ENCODE results near the gene ANKRD13D. TPM values are rescaled to one million over a fixed set of nuclear protein-coding genes. Genes with fewer than 3 reads are reported as not detected.
A peak's percentile ranks its signal among the peaks of the same experiment; 100 is the strongest.

The ANKRD13D gene
- total RNA-seq, 4 donors from 2014 or later, result 19.7 to 194 (median 54.5) TPM

GRCh38 chr11:67300756-67301312, 11.7 kb downstream of the ANKRD13D start:
- WGBS, 2 donors (ENCODE audit: low coverage in 1 of 2), result 91% methylated on average over 22 of the region's 22 CpGs; no CpG with 5 or more reads in 1 of the 2 donors
- intact Hi-C loops (cut with DNase I; ENCODE audit: low total_unique reads), result no loop called here
- DNase-seq, result peak; percentile 6

GRCh38 chr11:67301313-67301921, 12.3 kb downstream of the ANKRD13D start:
- H3K27me3 ChIP-seq, result no peaks in the 10 kb centered on the region
- no peak for TF ChIP-seq POLR2AphosphoS5 (IDR thresholded peaks at IDR 0.05)
- TF ChIP-seq, protein P1, sequence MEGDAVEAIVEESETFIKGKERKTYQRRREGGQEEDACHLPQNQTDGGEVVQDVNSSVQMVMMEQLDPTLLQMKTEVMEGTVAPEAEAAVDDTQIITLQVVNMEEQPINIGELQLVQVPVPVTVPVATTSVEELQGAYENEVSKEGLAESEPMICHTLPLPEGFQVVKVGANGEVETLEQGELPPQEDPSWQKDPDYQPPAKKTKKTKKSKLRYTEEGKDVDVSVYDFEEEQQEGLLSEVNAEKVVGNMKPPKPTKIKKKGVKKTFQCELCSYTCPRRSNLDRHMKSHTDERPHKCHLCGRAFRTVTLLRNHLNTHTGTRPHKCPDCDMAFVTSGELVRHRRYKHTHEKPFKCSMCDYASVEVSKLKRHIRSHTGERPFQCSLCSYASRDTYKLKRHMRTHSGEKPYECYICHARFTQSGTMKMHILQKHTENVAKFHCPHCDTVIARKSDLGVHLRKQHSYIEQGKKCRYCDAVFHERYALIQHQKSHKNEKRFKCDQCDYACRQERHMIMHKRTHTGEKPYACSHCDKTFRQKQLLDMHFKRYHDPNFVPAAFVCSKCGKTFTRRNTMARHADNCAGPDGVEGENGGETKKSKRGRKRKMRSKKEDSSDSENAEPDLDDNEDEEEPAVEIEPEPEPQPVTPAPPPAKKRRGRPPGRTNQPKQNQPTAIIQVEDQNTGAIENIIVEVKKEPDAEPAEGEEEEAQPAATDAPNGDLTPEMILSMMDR (IDR thresholded peaks at IDR 0.05), result no peak
- peak; percentile 8 for DNase-seq
- H3K9me3 ChIP-seq, result no peaks in the 10 kb centered on the region
- in situ Hi-C loops (cut with MboI; ENCODE audit: low pct_ligation_motif_present in 1 of 4, low pct_unique_long_range_greater_than_20kb in 1 of 4, low sequenced_read_pairs in 3 of 4), result no loop called here
- peak overlapping the region in 1 of 4 donors; percentile 94 for H3K4me3 ChIP-seq
- peaks cover 0 to 4% (median 2%) of the 10 kb centered on the region in 4 donors for H3K36me3 ChIP-seq
- H3K27ac ChIP-seq, result peak overlapping the region in 3 of 4 donors; percentile 90 to 91 (median 90)
- H3K4me1 ChIP-seq, result peaks cover 13 to 37% (median 27%) of the 10 kb centered on the region in 4 donors
- 90% methylated on average over 23 of the region's 28 CpGs; no CpG with 5 or more reads in 1 of the 2 donors for WGBS, 2 donors (ENCODE audit: low coverage in 1 of 2)
- intact Hi-C loops (cut with DNase I; ENCODE audit: low total_unique reads), result no loop called here

More at GRCh38 chr11:67300756-67301312, 11.7 kb downstream of the ANKRD13D start:
- Histone ChIP-seq H3K27ac (no peak overlapping the region), H3K4me3 (no peak overlapping the region), H3K9me3 (peaks cover 1 to 4% of the 10 kb centered on the region in 2 donors), H3K36me3 (peaks cover 0 to 5% (median 2%) of the 10 kb centered on the region in 4 donors), H3K4me1 (peaks cover 13 to 37% (median 27%) of the 10 kb centered on the region in 4 donors), H3K27me3 (no peaks in the 10 kb centered on the region)
- TF ChIP-seq POLR2AphosphoS5 (IDR thresholded peaks at IDR 0.05), result no peak
- TF ChIP-seq POLR2A (IDR thresholded peaks at IDR 0.05), result no peak
- TF ChIP-seq, protein P1 (IDR thresholded peaks at IDR 0.05), result no peak
- no peak for TF ChIP-seq EP300 (IDR thresholded peaks at IDR 0.05; ENCODE audit: low read depth)
- in situ Hi-C loops (cut with MboI; ENCODE audit: low pct_ligation_motif_present in 1 of 4, low pct_unique_long_range_greater_than_20kb in 1 of 4, low sequenced_read_pairs in 3 of 4), result no loop called here

DNA sequence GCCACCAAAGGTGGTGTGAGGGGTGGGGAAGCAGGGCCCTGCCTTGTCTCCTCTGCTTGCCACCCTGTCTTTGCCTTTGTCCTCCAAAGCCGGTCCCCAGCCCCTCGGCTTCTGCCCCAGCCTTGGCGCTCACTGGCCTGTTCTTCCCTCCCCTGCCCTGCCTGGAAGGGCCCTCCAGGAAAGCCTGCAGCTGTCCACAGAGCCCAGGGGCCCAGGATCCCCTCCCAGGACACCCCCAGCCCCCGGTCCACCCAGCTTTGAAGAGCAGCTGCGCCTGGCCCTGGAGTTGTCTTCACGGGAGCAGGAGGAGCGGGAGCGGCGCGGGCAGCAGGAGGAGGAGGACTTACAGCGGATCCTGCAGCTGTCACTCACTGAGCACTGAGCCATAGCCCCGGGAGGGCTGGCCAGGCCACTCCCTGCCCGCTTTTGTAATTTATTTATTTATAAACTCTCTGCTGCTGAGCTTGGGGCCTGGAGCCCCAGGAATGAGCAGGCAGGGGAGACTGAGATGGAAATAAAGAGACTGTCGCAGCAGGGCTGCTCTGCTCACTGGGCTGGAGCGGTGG, 12.9 kb downstream of the ANKRD13D start:
- TF ChIP-seq POLR2AphosphoS5 (IDR thresholded peaks at IDR 0.05) (peak; percentile 7 to 58 (median 20)), EP300 (IDR thresholded peaks at IDR 0.05; ENCODE audit: low read depth) (no peak), POLR2A (IDR thresholded peaks at IDR 0.05) (peak; percentile 60)
- TF ChIP-seq, protein P1 (IDR thresholded peaks at IDR 0.05), result no peak
- H3K4me1 ChIP-seq, result peaks cover 13 to 37% (median 27%) of the 10 kb centered on the region in 4 donors
- no peaks in the 10 kb centered on the region for H3K27me3 ChIP-seq
- peak; percentile 76 for DNase-seq
- intact Hi-C loops (cut with DNase I; ENCODE audit: low total_unique reads) (no loop called here), in situ Hi-C loops (cut with MboI; ENCODE audit: low pct_ligation_motif_present in 1 of 4, low pct_unique_long_range_greater_than_20kb in 1 of 4, low sequenced_read_pairs in 3 of 4) (no loop called here)
- WGBS, 2 donors (ENCODE audit: low coverage in 1 of 2), result 38% methylated on average over 15 of the region's 15 CpGs; no CpG with 5 or more reads in 1 of the 2 donors
- no peaks in the 10 kb centered on the region for H3K9me3 ChIP-seq
- peak overlapping the region; percentile 83 to 91 (median 90) for H3K27ac ChIP-seq
- no peaks in the 10 kb centered on the region for H3K36me3 ChIP-seq
- peak overlapping the region in 3 of 4 donors; percentile 81 to 94 (median 84) for H3K4me3 ChIP-seq

DNA sequence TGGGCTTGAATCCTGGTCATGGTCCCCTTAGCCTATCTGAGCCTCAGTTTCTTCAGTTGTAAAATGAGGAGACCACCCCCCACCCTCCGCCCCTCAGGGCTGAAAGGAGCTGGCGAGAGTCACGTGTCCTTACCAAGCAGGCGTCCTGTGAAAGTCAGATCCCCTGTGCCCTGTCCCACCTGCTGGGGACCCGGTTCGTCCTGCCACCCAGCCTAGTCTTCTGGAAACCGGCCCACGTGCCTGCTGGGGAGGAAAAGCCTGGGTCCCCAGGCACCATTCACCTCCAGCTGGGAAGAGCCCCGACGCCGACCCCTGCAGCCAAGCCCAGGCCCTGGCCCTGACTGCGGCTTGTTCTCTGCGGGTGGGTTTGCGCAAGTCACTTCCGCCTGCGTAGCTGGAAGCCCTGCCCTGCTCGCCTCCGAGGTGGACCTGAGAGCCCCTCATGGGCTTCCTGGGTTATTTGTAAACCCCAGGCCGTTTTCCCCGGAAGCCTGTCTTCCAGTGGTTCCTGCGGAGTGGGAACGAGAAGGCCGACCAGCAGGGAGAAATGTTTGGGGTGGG, 13.5 kb downstream of the ANKRD13D start:
- Histone ChIP-seq H3K9me3 (no peaks in the 10 kb centered on the region), H3K27ac (peak overlapping the region; percentile 83 to 91 (median 90)), H3K27me3 (no peaks in the 10 kb centered on the region), H3K4me1 (peaks cover 13 to 37% (median 27%) of the 10 kb centered on the region in 4 donors), H3K36me3 (no peaks in the 10 kb centered on the region), H3K4me3 (peak overlapping the region; percentile 81 to 94 (median 84))
- intact Hi-C loops (cut with DNase I; ENCODE audit: low total_unique reads), result no loop called here
- WGBS, 2 donors (ENCODE audit: low coverage in 1 of 2), result 21% methylated on average over 20 of the region's 23 CpGs; no CpG with 5 or more reads in 1 of the 2 donors
- DNase-seq, result peak; percentile 69
- TF ChIP-seq, protein P1 (IDR thresholded peaks at IDR 0.05), result no peak
- TF ChIP-seq POLR2A (IDR thresholded peaks at IDR 0.05) (no peak), POLR2AphosphoS5 (IDR thresholded peaks at IDR 0.05) (no peak), EP300 (IDR thresholded peaks at IDR 0.05; ENCODE audit: low read depth) (no peak)
- in situ Hi-C loops (cut with MboI; ENCODE audit: low pct_ligation_motif_present in 1 of 4, low pct_unique_long_range_greater_than_20kb in 1 of 4, low sequenced_read_pairs in 3 of 4), result no loop called here

Data from transverse colon (tissue), 4 donors.